ENCODE data around the gene PLCH1.

Gene PLCH1

DNA sequence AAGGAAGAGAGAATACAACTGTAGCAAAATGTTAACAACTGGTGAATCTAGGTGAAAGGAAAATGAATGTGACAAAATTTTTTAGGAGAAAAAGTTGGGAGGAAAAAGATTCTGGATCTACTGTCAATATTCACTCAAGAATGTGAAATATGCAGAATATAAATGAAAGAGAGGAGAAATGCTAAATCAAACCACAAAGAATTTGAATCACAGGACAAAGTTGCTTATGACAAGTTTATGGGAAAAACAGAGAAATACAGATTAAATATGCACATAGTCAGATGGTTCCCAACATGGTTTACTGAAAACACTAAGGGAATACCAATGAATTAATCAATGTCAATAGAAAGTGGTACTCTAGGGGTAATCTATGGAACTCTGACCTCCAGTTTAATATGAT, 33.6 kb upstream of the PLCH1 start:
- DNase-seq (ENCODE audit: low read depth in 1 of 2, low spot score in 1 of 2), result no peak
- TF ChIP-seq POLR2AphosphoS5 (IDR thresholded peaks at IDR 0.05; ENCODE audit: low read depth) (no peak), GABPA (IDR thresholded peaks at IDR 0.05; ENCODE audit: low read depth) (no peak), SPI1 (IDR thresholded peaks at IDR 0.05; ENCODE audit: borderline replicate concordance, low read depth) (no peak)
- TF ChIP-seq, protein P1, sequence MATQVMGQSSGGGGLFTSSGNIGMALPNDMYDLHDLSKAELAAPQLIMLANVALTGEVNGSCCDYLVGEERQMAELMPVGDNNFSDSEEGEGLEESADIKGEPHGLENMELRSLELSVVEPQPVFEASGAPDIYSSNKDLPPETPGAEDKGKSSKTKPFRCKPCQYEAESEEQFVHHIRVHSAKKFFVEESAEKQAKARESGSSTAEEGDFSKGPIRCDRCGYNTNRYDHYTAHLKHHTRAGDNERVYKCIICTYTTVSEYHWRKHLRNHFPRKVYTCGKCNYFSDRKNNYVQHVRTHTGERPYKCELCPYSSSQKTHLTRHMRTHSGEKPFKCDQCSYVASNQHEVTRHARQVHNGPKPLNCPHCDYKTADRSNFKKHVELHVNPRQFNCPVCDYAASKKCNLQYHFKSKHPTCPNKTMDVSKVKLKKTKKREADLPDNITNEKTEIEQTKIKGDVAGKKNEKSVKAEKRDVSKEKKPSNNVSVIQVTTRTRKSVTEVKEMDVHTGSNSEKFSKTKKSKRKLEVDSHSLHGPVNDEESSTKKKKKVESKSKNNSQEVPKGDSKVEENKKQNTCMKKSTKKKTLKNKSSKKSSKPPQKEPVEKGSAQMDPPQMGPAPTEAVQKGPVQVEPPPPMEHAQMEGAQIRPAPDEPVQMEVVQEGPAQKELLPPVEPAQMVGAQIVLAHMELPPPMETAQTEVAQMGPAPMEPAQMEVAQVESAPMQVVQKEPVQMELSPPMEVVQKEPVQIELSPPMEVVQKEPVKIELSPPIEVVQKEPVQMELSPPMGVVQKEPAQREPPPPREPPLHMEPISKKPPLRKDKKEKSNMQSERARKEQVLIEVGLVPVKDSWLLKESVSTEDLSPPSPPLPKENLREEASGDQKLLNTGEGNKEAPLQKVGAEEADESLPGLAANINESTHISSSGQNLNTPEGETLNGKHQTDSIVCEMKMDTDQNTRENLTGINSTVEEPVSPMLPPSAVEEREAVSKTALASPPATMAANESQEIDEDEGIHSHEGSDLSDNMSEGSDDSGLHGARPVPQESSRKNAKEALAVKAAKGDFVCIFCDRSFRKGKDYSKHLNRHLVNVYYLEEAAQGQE (IDR thresholded peaks at IDR 0.05; ENCODE audit: insufficient replicate concordance, low read depth), result no peak
- TF ChIP-seq, protein P2, sequence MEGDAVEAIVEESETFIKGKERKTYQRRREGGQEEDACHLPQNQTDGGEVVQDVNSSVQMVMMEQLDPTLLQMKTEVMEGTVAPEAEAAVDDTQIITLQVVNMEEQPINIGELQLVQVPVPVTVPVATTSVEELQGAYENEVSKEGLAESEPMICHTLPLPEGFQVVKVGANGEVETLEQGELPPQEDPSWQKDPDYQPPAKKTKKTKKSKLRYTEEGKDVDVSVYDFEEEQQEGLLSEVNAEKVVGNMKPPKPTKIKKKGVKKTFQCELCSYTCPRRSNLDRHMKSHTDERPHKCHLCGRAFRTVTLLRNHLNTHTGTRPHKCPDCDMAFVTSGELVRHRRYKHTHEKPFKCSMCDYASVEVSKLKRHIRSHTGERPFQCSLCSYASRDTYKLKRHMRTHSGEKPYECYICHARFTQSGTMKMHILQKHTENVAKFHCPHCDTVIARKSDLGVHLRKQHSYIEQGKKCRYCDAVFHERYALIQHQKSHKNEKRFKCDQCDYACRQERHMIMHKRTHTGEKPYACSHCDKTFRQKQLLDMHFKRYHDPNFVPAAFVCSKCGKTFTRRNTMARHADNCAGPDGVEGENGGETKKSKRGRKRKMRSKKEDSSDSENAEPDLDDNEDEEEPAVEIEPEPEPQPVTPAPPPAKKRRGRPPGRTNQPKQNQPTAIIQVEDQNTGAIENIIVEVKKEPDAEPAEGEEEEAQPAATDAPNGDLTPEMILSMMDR (IDR thresholded peaks at IDR 0.05; ENCODE audit: insufficient read depth, low read length), result no peak

DNA sequence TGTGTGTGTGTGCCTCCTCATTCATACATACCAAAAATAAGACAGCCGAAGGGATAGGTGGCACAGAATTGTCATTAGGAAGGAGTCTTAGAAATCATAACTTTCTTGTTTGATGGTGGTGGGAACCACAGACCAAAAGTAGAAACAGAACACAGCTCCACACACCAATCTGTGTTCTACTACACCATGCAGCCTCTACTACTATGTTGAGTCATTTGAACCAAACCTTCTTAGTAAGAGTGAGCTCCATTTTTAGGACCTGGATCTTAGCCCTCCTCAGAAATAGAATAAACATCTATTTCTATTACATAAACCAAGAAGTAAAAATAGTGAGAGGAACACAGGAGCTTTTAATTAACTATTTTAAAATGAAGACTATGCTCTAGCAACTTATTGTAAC, 27.9 kb upstream of the PLCH1 start:
- no peak for TF ChIP-seq POLR2AphosphoS5 (IDR thresholded peaks at IDR 0.05; ENCODE audit: low read depth)
- TF ChIP-seq, protein P2 (IDR thresholded peaks at IDR 0.05; ENCODE audit: insufficient read depth, low read length), result no peak
- no peak for TF ChIP-seq GABPA (IDR thresholded peaks at IDR 0.05; ENCODE audit: low read depth)
- TF ChIP-seq, protein P1 (IDR thresholded peaks at IDR 0.05; ENCODE audit: insufficient replicate concordance, low read depth), result no peak
- no peak for TF ChIP-seq SPI1 (IDR thresholded peaks at IDR 0.05; ENCODE audit: borderline replicate concordance, low read depth)
- H3K4me3 ChIP-seq (replicated peaks; ENCODE audit: insufficient read depth, low read length), result no peak overlapping the region
- no peak for DNase-seq (ENCODE audit: low read depth in 1 of 2, low spot score in 1 of 2)
- no peaks in the 10 kb centered on the region for H3K27me3 ChIP-seq (ENCODE audit: insufficient read depth, poor library complexity, severe bottlenecking)
- H3K27ac ChIP-seq (replicated peaks), result no peak overlapping the region

More for the DNA sequence above, 33.6 kb upstream of the PLCH1 start:
- no peaks in the 10 kb centered on the region for H3K27me3 ChIP-seq (ENCODE audit: insufficient read depth, poor library complexity, severe bottlenecking)
- H3K27ac ChIP-seq (replicated peaks), result no peak overlapping the region
- H3K4me3 ChIP-seq (replicated peaks; ENCODE audit: insufficient read depth, low read length), result no peak overlapping the region

DNA sequence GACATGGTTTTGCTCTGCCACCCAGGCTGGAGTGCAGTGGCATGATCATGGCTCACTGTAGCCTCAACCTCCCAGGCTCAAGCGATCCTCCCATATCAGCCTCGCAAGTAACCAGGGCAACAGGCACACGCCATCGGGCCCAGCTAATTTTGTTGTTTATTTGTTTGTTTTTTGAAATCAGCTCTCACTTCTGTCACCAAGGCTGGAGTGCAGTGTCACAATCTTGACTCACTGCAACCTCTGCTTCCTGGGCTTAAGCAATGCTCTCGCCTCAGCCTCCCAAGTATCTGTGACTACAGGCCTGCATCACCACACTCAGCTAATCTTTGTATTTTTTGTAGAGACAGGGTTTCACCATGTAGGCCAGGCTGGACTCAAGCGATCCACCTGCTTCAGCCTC, 26.3 kb upstream of the PLCH1 start:
- TF ChIP-seq POLR2AphosphoS5 (IDR thresholded peaks at IDR 0.05; ENCODE audit: low read depth), result no peak
- TF ChIP-seq, protein P1 (IDR thresholded peaks at IDR 0.05; ENCODE audit: insufficient replicate concordance, low read depth), result no peak
- no peak for TF ChIP-seq GABPA (IDR thresholded peaks at IDR 0.05; ENCODE audit: low read depth)
- TF ChIP-seq, protein P2 (IDR thresholded peaks at IDR 0.05; ENCODE audit: insufficient read depth, low read length), result no peak
- no peak for TF ChIP-seq SPI1 (IDR thresholded peaks at IDR 0.05; ENCODE audit: borderline replicate concordance, low read depth)
- DNase-seq (ENCODE audit: low read depth in 1 of 2, low spot score in 1 of 2), result no peak
- Histone ChIP-seq H3K4me3 (replicated peaks; ENCODE audit: insufficient read depth, low read length) (no peak overlapping the region), H3K27ac (replicated peaks) (no peak overlapping the region), H3K27me3 (ENCODE audit: insufficient read depth, poor library complexity, severe bottlenecking) (no peaks in the 10 kb centered on the region)

All from HL-60 (cell line).